ENCODE data around the gene SUPV3L1. TPM values are rescaled to one million over a fixed set of nuclear protein-coding genes. Genes with fewer than 3 reads are reported as not detected.

Gene SUPV3L1
- total RNA-seq, 1 donor from 2014 or later: 41.2 TPM

- TF ChIP-seq, protein P1, sequence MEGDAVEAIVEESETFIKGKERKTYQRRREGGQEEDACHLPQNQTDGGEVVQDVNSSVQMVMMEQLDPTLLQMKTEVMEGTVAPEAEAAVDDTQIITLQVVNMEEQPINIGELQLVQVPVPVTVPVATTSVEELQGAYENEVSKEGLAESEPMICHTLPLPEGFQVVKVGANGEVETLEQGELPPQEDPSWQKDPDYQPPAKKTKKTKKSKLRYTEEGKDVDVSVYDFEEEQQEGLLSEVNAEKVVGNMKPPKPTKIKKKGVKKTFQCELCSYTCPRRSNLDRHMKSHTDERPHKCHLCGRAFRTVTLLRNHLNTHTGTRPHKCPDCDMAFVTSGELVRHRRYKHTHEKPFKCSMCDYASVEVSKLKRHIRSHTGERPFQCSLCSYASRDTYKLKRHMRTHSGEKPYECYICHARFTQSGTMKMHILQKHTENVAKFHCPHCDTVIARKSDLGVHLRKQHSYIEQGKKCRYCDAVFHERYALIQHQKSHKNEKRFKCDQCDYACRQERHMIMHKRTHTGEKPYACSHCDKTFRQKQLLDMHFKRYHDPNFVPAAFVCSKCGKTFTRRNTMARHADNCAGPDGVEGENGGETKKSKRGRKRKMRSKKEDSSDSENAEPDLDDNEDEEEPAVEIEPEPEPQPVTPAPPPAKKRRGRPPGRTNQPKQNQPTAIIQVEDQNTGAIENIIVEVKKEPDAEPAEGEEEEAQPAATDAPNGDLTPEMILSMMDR (IDR thresholded peaks at IDR 0.05; ENCODE audit: insufficient read depth, low read length, poor library complexity, severe bottlenecking): no peak
- Histone ChIP-seq H3K27me3 (ENCODE audit: control insufficient read depth, insufficient read depth, low read length) (no peaks in the 10 kb centered on the region), H3K4me3 (ENCODE audit: low read depth, low read length) (no peak overlapping the region), H3K36me3 (ENCODE audit: control insufficient read depth, insufficient read depth, low read length) (no peaks in the 10 kb centered on the region)
- no peak for DNase-seq (ENCODE audit: low read depth)
Observed at GRCh38 chr10:69215405-69216171, 35.6 kb downstream of the SUPV3L1 start.

DNA sequence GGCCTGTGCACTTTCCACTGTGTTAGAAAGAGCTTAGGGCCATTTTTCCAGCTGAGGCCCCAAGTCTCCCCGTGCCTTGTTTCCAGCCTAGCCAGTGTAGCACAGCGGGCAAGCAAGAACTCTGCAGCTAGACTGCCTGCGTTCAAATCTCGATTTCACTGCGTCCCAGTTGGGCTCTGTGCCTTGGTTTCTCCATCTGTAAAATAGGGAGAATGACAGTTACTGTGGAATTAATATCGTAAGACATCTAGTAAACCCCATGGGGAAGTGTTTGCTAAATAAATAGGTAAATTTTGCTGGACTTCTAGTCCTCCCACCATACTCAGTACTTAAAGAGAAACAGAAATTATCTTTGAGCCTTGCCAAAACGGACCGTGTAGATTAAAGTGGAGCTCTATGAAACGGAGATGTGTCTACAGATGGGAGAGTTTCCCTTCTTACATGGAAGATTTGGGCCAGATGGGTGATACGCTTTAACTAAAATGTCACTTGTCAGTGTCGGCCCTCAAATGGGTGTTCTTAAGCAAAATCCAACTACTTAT, 36.6 kb downstream of the SUPV3L1 start:
- Histone ChIP-seq H3K4me3 (ENCODE audit: low read depth, low read length) (no peak overlapping the region), H3K36me3 (ENCODE audit: control insufficient read depth, insufficient read depth, low read length) (no peaks in the 10 kb centered on the region), H3K27me3 (ENCODE audit: control insufficient read depth, insufficient read depth, low read length) (no peaks in the 10 kb centered on the region)
- TF ChIP-seq, protein P1 (IDR thresholded peaks at IDR 0.05; ENCODE audit: insufficient read depth, low read length, poor library complexity, severe bottlenecking): no peak
- DNase-seq (ENCODE audit: low read depth): no peak

GRCh38 chr10:69217119-69217754, 37.2 kb downstream of the SUPV3L1 start:
- H3K36me3 ChIP-seq (ENCODE audit: control insufficient read depth, insufficient read depth, low read length): no peaks in the 10 kb centered on the region
- TF ChIP-seq, protein P1 (IDR thresholded peaks at IDR 0.05; ENCODE audit: insufficient read depth, low read length, poor library complexity, severe bottlenecking): no peak
- no peak overlapping the region for H3K4me3 ChIP-seq (ENCODE audit: low read depth, low read length)
- H3K27me3 ChIP-seq (ENCODE audit: control insufficient read depth, insufficient read depth, low read length): no peaks in the 10 kb centered on the region
- DNase-seq (ENCODE audit: low read depth): peak; percentile 95

- Histone ChIP-seq H3K36me3 (ENCODE audit: control insufficient read depth, insufficient read depth, low read length) (no peaks in the 10 kb centered on the region), H3K27me3 (ENCODE audit: control insufficient read depth, insufficient read depth, low read length) (no peaks in the 10 kb centered on the region), H3K4me3 (ENCODE audit: low read depth, low read length) (no peak overlapping the region)
- TF ChIP-seq, protein P1 (IDR thresholded peaks at IDR 0.05; ENCODE audit: insufficient read depth, low read length, poor library complexity, severe bottlenecking): no peak
- DNase-seq (ENCODE audit: low read depth): no peak
Observed at GRCh38 chr10:69218831-69219230, 38.8 kb downstream of the SUPV3L1 start.

DNA sequence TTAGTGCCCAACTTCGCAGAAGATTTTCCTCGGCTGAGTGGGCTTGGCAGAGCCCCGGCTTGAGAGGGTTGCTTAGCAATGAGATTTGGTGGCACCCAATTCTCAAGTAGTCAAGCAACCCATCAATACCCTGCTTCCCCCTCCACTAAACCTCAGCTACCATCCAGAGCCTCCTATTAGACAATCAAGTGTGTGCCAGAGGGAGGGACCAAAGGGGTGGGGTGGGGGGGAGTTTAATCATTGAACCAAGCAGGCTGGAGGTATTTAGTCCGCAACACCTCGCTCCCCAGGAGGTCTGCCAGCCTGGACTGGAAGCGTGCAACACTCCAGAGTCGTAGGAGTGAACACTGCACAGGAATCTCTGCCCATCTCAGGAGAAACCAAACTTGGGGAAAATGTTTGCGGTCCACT, 40.0 kb downstream of the SUPV3L1 start, which contains the start of gene HKDC1:
Gene HKDC1, plus strand, starts transcription at position 292 of the 411 bp plus-strand sequence. Its CDS starts 104 bp downstream, at position 396.
- no peaks in the 10 kb centered on the region for H3K36me3 ChIP-seq (ENCODE audit: control insufficient read depth, insufficient read depth, low read length)
- peak within 1 kb of the TSS; percentile 69 for H3K4me3 ChIP-seq (ENCODE audit: low read depth, low read length)
- TF ChIP-seq, protein P1 (IDR thresholded peaks at IDR 0.05; ENCODE audit: insufficient read depth, low read length, poor library complexity, severe bottlenecking): no peak
- DNase-seq (ENCODE audit: low read depth): peak; percentile 77
- H3K27me3 ChIP-seq (ENCODE audit: control insufficient read depth, insufficient read depth, low read length): no peaks in the 10 kb centered on the region
